Esophagus muscularis mucosa (tissue), 3 donors: ENCODE results near the gene MRC1.

Experiments
- EP300 ChIP-seq: sonication (generic); formaldehyde crosslinking; IDR thresholded peaks from one replicate; pipeline ENCODE4 v1.6.1; 2017; ENCODE audit warnings: antibody characterized with exemption
- POLR2AphosphoS5 ChIP-seq, 2 donors: sonication (generic); formaldehyde crosslinking; IDR thresholded peaks; one replicate each; pipeline ENCODE4 v1.6.1; 2017; ENCODE audit warnings: antibody characterized with exemption in 2 of 2

DNA sequence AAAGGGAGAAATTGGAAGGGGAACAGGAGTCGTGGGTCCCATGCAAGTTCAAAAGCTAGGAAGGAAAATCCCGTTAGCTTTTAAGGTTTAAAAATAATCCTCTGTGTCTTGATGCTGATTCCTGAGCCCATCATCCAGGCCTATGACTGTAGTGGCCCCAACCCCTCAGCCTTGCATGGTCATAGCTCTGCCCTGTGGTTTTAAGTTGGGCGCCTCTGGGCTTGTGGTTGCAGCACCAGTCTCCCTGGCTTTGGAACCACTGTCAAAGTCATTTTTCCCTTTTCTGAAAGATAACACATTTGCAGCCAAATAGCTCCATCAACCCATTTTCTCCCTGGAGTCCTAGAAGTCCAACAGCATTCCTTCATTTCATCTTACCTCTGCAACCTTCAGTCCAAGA lies 43.5 kb upstream of the MRC1 start:
- TF ChIP-seq POLR2AphosphoS5 (IDR thresholded peaks at IDR 0.05), result no peak
- no peak for TF ChIP-seq EP300
